Gastroesophageal sphincter (tissue), 4 donors: Measurements from ENCODE around the gene EFR3B. TPM values are rescaled to one million over a fixed set of nuclear protein-coding genes. Genes with fewer than 3 reads are reported as not detected.

Experiments
- ATAC-seq: fragments of 150-250 bp; one replicate; pipeline ENCODE4 v1.9.1; 2016; ENCODE audit warnings: mild to moderate bottlenecking, moderate library complexity
- H3K27ac ChIP-seq, 4 donors: fragments of 200-600 bp; sonication (generic) in 3 of 4; 1 replicate in 3 of 4; 2 replicates in 1 of 4; pipeline ENCODE4 v1.5.1; 2016 to 2019
- H3K27me3 ChIP-seq: fragments of 200-600 bp; sonication (generic); one replicate; pipeline ENCODE4 v1.5.1; 2019
- H3K36me3 ChIP-seq, 2 donors: fragments of 200-600 bp; sonication (generic); one replicate each; pipeline ENCODE4 v1.5.1; 2019; ENCODE audit warnings: control low read depth in 1 of 2
- H3K4me1 ChIP-seq, 3 donors: fragments of 200-600 bp; sonication (generic); 1 replicate in 2 of 3; 2 replicates in 1 of 3; pipeline ENCODE4 v1.5.1; 2016 to 2019; ENCODE audit warnings: control low read depth in 2 of 3
- H3K4me3 ChIP-seq, 2 donors: fragments of 200-600 bp; sonication (generic); one replicate each; pipeline ENCODE4 v1.5.1; 2019; ENCODE audit warnings: mild to moderate bottlenecking in 1 of 2, moderate library complexity in 1 of 2
- H3K9me3 ChIP-seq, 3 donors: fragments of 200-600 bp; sonication (generic); one replicate each; pipeline ENCODE4 v1.5.1; 2017 to 2019; ENCODE audit warnings: control low read depth in 2 of 3
- EP300 ChIP-seq: sonication (generic); formaldehyde crosslinking; IDR thresholded peaks from one replicate; pipeline ENCODE4 v1.6.1; 2017; ENCODE audit warnings: antibody characterized with exemption, mild to moderate bottlenecking
- POLR2A ChIP-seq, 2 donors: fragments of 450-650 bp; IDR thresholded peaks; one replicate each; pipeline ENCODE4 v1.6.1; 2017; ENCODE audit warnings: antibody characterized with exemption in 2 of 2, mild to moderate bottlenecking in 2 of 2, moderate library complexity in 1 of 2
- POLR2AphosphoS5 ChIP-seq: sonication (generic); formaldehyde crosslinking; IDR thresholded peaks from one replicate; pipeline ENCODE4 v1.6.1; 2017; ENCODE audit warnings: antibody characterized with exemption
- WGBS, 2 donors: methylation state at CpG; one replicate each; pipeline ENCODE4 v1.1.5; 2018; ENCODE audit warnings: low coverage in 1 of 2; 5-methylcytosine and 5-hydroxymethylcytosine counted together
- total RNA-seq, 4 donors: library from RNA; depleted of rRNA; stranded (reverse); fragments of >200 nt; gene quantifications; one replicate each; pipeline ENCODE4 v1.1.0, GENCODE V29; 2016
- TF ChIP-seq, protein P1 (sequence below), 4 experiments: fragments of 200-600 bp in 2 of 4; fragments of 450-650 bp in 2 of 4; sonication (generic) in 1 of 4; IDR thresholded peaks; one replicate each; pipeline ENCODE4 v1.5.1; 2017 to 2019; ENCODE audit warnings: antibody characterized with exemption in 4 of 4, mild to moderate bottlenecking in 2 of 4, moderate library complexity in 2 of 4

The EFR3B gene
- total RNA-seq, 4 donors from 2014 or later: 0.67 to 2.4 (median 1.5) TPM

DNA sequence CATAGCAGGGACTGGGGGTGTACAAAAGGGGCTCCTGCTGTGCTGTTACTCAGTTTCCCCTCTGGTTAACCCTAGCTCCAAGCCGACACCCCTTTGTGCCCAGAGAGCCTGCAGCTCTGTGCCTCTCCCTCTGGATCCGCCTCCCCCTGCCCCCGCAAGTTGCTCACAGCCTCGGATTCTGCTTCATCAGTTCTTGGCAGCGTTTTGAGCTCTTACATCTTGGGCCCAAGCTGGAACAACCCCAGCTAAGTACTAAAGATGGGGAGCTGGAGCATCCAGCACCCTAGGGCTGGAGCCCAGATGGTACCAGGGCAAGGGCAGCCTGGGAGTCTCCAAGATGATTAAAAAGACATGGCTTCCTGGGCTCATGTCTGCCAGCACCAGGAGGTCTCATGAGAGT lies 85.8 kb downstream of the EFR3B start:
- WGBS, 2 donors: 81% methylated on average over 5 of the region's 5 CpGs; no CpG with 5 or more reads in 1 of the 2 donors
- Histone ChIP-seq H3K27ac (no peak overlapping the region), H3K4me1 (peaks cover 0 to 11% (median 0%) of the 10 kb centered on the region in 3 donors), H3K4me3 (no peak overlapping the region), H3K9me3 (no peaks in the 10 kb centered on the region), H3K36me3 (no peaks in the 10 kb centered on the region), H3K27me3 (peaks cover 16% of the 10 kb centered on the region)
- no peak for ATAC-seq
- TF ChIP-seq EP300: no peak
- no peak for TF ChIP-seq POLR2A (IDR thresholded peaks at IDR 0.05)
- TF ChIP-seq POLR2AphosphoS5: no peak
- TF ChIP-seq, protein P1, sequence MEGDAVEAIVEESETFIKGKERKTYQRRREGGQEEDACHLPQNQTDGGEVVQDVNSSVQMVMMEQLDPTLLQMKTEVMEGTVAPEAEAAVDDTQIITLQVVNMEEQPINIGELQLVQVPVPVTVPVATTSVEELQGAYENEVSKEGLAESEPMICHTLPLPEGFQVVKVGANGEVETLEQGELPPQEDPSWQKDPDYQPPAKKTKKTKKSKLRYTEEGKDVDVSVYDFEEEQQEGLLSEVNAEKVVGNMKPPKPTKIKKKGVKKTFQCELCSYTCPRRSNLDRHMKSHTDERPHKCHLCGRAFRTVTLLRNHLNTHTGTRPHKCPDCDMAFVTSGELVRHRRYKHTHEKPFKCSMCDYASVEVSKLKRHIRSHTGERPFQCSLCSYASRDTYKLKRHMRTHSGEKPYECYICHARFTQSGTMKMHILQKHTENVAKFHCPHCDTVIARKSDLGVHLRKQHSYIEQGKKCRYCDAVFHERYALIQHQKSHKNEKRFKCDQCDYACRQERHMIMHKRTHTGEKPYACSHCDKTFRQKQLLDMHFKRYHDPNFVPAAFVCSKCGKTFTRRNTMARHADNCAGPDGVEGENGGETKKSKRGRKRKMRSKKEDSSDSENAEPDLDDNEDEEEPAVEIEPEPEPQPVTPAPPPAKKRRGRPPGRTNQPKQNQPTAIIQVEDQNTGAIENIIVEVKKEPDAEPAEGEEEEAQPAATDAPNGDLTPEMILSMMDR (IDR thresholded peaks at IDR 0.05): no peak

DNA sequence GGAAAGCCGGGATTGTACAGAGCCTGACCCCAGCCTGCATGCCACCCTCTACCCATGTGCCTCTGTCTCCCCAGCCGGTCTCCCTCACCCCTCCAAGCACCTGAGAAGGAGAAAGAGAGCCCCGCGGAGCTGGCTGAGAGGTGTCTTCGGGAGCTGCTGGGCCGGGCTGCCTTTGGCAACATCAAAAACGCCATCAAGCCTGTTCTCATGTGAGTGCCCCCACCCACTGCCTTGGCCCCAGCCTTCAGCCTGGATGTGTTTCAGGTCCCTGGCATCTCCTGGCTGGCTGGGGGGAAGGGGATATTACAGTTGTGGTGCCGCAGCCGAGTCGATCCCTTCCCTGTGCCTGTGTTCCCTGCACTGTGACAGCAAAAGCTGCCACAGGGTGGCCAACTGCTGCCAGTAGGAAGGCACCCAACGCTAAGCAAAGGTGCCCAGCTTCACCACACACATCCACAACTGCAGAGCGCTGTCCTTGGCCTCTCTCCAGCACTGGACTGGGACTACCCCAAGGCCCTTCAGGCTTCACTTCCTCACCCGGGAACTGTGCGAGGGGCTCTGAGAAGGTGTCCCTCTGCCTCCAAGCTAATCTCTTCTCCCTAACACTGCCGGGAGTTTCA lies 88.1 kb downstream of the EFR3B start:
- Histone ChIP-seq H3K9me3 (no peaks in the 10 kb centered on the region), H3K27ac (no peak overlapping the region), H3K27me3 (peaks cover 18% of the 10 kb centered on the region), H3K36me3 (no peaks in the 10 kb centered on the region), H3K4me3 (no peak overlapping the region), H3K4me1 (peaks cover 0 to 11% (median 0%) of the 10 kb centered on the region in 3 donors)
- TF ChIP-seq POLR2AphosphoS5: no peak
- TF ChIP-seq POLR2A (IDR thresholded peaks at IDR 0.05): no peak
- no peak for TF ChIP-seq EP300
- TF ChIP-seq, protein P1 (IDR thresholded peaks at IDR 0.05): no peak
- WGBS, 2 donors: 77% methylated on average over 4 of the region's 15 CpGs; no CpG with 5 or more reads in 1 of the 2 donors
- no peak for ATAC-seq

DNA sequence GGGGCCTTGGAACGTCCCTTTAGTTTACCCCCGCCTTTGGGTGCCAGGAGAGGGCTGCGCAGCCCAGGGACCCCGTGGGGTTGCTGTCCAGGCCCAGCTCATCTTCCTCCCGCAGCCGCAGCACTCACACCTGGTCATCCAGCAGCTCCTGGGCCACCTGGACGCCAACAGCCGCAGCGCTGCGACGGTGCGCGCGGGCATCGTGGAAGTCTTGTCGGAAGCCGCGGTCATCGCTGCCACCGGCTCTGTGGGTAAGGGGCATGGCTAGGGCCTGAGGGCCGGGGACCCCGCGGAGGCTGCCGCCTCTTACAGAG lies 89.3 kb downstream of the EFR3B start:
- H3K4me1 ChIP-seq: peaks cover 0 to 11% (median 0%) of the 10 kb centered on the region in 3 donors
- 68% methylated on average over 3 of the region's 24 CpGs; no CpG with 5 or more reads in 1 of the 2 donors for WGBS, 2 donors
- H3K9me3 ChIP-seq: no peaks in the 10 kb centered on the region
- H3K27me3 ChIP-seq: peaks cover 18% of the 10 kb centered on the region
- H3K27ac ChIP-seq: no peak overlapping the region
- H3K36me3 ChIP-seq: no peaks in the 10 kb centered on the region
- TF ChIP-seq POLR2A (IDR thresholded peaks at IDR 0.05) (no peak), EP300 (no peak), POLR2AphosphoS5 (no peak)
- TF ChIP-seq, protein P1 (IDR thresholded peaks at IDR 0.05): no peak
- peak overlapping the region in 1 of 2 donors; percentile 43 for H3K4me3 ChIP-seq
- no peak for ATAC-seq

DNA sequence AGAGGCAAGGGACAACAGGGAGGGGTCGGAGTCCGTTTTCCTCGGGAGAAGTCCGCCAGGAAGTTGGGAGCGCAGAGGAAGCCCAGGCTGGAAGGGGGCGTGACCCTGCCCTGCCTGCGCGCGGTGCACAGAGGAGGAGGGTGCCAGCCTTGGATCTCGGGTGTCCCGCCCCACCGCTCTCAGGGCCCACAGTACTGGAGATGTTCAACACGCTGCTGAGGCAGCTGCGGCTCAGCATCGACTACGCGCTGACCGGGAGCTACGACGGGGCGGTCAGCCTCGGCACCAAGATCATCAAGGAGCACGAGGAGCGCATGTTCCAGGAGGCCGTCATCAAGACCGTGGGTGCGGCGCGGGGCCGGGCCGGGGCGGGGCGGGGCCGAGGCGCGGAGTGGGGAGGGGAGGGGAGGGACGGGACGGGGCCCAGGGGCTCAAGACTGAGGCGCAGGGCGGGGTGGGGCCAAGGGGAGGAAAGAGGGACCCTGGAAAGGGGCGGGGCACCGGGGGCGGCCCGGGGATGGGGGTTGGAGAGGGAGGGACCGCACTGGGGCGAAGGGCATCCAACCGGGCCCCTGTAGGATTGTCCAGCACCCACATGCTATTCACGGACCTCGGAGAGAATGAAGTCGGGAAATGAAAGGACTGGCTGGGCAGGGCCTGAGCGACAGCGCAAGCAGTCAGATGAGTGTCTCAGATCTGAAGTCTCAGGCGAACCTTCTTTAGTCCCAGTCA lies 89.9 kb downstream of the EFR3B start:
- ATAC-seq: no peak
- Histone ChIP-seq H3K36me3 (no peaks in the 10 kb centered on the region), H3K4me3 (peak overlapping the region in 1 of 2 donors; percentile 43)

More for the DNA sequence above, 89.9 kb downstream of the EFR3B start:
- Histone ChIP-seq H3K27me3 (peaks cover 18% of the 10 kb centered on the region), H3K4me1 (peaks cover 0 to 11% (median 0%) of the 10 kb centered on the region in 3 donors), H3K27ac (no peak overlapping the region), H3K9me3 (no peaks in the 10 kb centered on the region)
- TF ChIP-seq POLR2AphosphoS5 (no peak), POLR2A (IDR thresholded peaks at IDR 0.05) (no peak), EP300 (no peak)
- TF ChIP-seq, protein P1 (IDR thresholded peaks at IDR 0.05): no peak
- 26 to 41% methylated on average over 7 to 8 of the region's 53 CpGs for WGBS, 2 donors
